Uterus (tissue), 2 donors: ENCODE measurements around the gene ZNF235.

Experiments
- POLR2A ChIP-seq, 2 donors: fragments of 450-650 bp; IDR thresholded peaks; one replicate each; pipeline ENCODE4 v1.6.1; 2016; ENCODE audit warnings: antibody characterized with exemption in 2 of 2, mild to moderate bottlenecking in 1 of 2, moderate library complexity in 1 of 2
- TF ChIP-seq, protein P1 (sequence below), 4 experiments: fragments of 200-600 bp in 2 of 4; fragments of 450-650 bp in 2 of 4; sonication (generic) in 2 of 4; IDR thresholded peaks; one replicate each; pipeline ENCODE4 v1.5.1; 2016 to 2019; ENCODE audit warnings: antibody characterized with exemption in 4 of 4, mild to moderate bottlenecking in 2 of 4, moderate library complexity in 1 of 4

DNA sequence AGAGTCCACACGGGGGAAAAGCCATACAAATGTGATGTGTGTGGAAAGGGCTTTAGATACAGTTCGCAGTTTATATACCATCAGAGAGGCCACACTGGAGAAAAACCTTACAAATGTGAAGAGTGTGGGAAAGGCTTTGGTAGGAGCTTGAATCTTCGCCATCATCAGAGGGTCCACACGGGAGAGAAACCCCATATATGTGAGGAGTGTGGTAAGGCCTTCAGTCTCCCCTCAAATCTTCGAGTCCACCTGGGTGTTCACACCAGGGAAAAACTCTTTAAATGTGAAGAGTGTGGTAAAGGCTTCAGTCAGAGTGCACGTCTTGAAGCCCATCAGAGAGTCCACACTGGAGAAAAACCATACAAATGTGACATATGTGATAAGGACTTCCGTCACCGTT, 68.4 kb downstream of the ZNF235 start:
- TF ChIP-seq, protein P1, sequence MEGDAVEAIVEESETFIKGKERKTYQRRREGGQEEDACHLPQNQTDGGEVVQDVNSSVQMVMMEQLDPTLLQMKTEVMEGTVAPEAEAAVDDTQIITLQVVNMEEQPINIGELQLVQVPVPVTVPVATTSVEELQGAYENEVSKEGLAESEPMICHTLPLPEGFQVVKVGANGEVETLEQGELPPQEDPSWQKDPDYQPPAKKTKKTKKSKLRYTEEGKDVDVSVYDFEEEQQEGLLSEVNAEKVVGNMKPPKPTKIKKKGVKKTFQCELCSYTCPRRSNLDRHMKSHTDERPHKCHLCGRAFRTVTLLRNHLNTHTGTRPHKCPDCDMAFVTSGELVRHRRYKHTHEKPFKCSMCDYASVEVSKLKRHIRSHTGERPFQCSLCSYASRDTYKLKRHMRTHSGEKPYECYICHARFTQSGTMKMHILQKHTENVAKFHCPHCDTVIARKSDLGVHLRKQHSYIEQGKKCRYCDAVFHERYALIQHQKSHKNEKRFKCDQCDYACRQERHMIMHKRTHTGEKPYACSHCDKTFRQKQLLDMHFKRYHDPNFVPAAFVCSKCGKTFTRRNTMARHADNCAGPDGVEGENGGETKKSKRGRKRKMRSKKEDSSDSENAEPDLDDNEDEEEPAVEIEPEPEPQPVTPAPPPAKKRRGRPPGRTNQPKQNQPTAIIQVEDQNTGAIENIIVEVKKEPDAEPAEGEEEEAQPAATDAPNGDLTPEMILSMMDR (IDR thresholded peaks at IDR 0.05): no peak
- no peak for TF ChIP-seq POLR2A (IDR thresholded peaks at IDR 0.05)
